ENCODE measurements around the gene VPS33A.

Gene VPS33A

DNA sequence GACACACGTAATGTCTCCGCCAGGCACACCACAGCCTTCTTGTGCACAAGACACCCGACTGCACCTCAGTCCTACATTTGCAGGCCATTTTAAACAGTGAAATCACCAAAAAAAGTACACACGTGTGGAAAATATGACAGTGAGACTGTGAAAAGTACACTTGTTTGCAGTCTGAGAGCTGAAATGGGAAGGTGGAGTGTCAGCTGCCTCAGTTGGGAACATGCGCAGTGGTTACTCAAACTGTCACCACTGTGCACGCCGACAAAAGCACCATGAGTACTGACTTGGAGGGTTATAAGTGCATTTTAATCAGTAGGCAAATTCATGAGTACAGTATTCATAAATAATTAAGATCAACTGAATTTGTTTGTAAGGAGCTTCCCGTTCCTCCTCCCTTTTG, 15.8 kb downstream of the VPS33A start:
- DNase-seq (ENCODE audit: low read depth) = no peak

DNA sequence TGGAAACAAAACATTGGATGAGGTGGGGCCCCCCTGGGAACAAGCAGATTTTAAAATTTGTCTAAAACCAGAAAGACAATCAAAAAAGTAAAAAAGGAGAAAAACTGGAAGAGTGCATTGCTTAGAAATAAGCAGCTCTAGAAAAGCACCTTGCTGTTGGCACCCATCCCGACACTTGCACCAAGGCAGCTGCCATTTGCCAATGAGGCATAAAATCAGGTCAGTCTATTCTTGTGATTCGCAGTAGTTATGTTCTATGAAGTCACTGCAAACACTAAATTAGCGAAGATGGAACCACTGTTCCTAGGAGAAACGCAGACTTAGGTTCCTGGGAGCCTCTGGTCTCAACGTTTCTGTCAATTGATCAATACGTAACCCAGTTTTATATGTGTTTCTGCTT, 16.2 kb downstream of the VPS33A start:
- DNase-seq (ENCODE audit: low read depth) = no peak

DNA sequence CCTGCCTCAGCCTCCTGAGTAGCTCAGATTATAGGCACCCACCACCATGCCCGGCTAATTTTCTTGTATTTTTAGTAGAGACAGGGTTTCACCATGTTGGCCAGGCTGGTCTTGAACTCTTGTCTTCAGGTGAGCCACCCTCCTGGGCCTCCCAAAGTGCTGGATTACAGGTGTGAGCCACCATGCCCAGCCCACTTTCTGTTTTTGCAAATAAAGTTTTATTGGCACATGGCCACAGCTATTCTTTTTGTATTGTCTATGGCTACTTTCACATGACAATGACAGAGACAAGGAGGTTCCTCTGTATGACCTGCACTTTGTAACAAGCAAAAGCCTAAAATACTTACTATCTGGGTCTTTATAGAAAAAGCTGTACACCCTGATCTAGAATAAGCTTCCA, 20.7 kb downstream of the VPS33A start:
- DNase-seq (ENCODE audit: low read depth) = no peak

DNA sequence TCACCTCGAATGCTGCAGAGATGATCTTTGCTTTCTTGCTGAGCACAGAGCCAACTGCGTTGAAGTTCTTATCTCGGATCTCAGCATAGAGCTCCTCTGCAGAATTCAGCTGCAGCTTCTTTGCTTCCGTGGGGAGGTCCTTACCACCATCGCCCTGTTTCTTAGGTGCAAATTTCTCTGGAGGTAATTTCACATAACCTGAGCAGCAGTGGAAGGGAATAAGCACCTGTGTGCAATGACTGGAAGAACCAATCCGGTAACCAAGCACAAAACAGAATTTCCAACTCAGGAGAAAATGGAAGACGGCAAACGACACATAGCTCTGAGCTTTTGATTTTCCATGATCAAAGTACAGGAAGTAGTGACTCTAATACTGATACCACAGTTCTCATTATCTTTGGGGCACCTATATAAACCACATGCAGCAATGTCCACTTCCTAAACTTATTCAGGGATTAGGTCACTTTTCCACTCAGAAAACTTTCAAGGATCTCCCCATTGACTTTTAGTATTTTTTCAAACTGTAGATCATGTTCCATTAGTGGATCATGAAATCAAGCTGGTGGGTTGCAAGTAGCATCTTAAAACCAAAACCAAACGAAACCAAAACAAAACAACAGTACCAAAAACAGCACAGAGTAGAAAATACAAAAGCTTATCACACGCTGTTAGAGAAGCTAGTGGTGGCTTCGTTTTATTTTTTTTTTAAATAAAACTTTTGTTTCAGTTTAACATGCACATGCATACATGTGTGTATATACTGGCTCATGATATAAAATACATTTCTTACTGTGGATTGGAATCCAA, 21.5 kb downstream of the VPS33A start:
- DNase-seq (ENCODE audit: low read depth) = no peak

DNA sequence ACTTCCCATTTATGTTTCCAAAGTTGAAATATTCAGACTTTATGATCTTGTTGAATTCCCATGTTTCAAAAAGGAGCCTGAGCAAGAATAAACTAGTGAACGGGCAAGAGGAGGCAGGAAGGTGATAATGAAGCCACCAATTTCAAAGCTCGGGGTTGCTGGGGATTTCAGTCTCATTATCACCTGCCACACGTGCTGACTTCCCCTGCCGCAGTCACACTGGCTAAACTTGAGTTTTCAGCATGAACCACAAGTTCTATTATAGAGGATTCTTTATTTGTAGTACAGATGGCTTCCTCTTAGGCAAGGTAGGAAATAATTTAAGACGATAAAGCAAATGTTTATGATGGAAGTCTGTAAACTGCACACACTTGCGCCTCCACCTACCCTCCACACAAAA, 22.3 kb downstream of the VPS33A start:
- DNase-seq (ENCODE audit: low read depth) = no peak

DNA sequence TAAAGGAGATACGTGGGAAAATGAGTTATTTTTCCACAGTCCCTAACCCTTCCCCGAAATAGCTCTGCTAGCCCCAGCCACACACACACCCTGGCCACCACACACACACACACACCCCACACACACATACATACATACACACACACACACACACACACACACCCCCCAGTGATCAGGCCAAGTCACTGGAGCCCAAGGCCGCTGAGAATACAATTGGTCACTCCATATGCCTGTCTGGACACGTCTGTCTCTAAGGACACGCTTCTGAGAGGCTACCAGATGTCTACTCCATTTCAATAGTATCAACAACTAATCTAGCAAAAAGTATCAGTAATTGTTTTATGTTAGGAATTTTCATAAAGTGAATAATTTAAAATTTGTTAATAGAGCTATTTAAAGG, 27.4 kb downstream of the VPS33A start:
- no peak for DNase-seq (ENCODE audit: low read depth)

DNA sequence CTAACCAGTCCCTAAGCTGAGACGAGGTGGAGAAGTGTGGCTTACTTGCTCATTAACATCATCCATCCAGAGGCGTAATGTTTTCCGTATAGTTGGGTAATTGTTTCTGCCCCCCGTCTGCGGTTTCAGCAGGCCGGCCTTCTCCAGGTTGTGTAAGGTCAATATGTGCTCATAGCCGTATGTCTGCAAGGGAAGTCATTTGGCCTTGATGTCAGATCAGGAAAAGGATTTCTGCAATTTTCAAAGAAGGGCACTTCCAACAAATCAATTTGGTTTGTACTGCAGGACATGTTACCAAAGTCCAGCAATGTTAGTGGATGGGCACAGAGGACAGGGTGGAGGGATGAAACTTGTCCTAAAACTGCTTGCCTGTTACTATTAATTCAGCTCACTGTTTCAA, 30.6 kb downstream of the VPS33A start:
- no peak for DNase-seq (ENCODE audit: low read depth)

DNA sequence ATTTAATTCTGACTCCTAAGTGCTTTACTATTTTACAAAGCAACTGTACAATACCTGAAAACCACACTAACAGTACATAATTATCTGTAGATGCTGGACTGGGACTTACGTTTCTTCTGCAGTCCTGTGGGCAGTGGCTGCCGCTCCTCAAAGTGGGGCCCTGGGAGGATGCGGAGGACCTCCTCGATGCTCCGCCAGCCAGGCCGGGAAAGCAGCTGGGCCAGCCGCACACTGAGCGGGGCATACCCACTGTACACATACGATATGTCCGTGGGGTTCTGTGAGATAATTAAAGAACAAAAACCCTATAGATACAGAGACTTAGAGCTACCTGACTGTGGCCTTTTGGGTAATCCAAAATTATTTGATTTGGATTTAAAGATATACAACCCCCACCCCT, 33.6 kb downstream of the VPS33A start:
- no peak for DNase-seq (ENCODE audit: low read depth)

DNA sequence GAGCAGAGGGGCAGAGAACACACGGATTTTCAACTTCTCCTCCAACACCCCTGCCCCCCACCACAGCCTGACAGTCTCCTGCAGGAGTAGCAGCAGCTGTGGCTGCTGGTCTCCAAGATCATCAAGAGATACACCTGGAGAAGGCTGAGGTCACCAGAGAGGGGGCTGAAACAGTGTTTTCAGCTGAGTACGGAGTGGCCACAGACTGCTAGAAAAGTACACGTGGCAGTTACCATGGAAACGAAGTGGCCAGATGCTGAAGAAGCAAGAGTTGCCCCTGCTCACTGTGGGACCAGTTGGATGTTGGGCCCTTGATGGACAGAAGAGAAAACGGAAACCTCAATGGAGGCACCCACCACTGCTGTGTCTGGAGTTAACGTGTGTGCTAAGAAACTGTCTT, 35.5 kb downstream of the VPS33A start:
- no peak for DNase-seq (ENCODE audit: low read depth)

DNA sequence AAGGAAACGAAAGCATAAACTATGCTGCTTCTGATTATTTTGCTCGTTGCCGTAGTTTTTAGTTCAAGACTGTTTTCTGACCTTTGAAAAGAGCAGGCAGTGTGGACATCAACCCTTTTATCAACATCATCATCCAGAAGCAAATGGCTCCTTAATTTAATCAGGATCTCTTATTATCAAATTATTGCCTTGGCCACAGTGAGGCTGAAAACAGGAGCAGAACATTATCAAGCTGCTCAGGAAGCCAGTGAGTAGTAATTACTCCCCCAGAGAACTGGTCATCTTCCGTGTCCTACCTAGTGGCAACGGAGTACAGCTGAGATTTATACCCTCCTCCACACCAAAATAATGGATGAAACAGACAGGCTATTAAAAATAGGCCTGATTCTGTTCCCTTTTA, 38.2 kb downstream of the VPS33A start:
- DNase-seq (ENCODE audit: low read depth) = no peak

DNA sequence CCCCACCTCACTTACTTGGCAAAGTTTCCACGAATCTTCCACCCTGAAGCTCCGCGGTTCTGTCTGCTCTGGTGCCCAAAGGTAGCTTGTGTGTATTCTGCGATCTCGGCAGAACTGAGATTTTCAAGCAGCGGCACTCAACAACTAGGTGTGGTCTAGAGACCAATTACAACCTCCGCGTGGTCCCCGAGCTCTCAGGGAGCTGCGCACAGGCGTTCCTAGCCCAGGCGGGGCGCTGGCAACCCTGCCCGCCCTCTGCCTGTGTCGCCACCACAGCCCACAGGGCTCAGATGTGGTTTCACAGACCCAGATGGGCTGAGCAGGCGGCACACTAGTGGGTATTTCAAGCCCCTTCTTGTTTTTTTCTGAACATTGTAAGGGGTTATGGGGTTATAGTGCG, 39.0 kb downstream of the VPS33A start:
- no peak for DNase-seq (ENCODE audit: low read depth)

DNA sequence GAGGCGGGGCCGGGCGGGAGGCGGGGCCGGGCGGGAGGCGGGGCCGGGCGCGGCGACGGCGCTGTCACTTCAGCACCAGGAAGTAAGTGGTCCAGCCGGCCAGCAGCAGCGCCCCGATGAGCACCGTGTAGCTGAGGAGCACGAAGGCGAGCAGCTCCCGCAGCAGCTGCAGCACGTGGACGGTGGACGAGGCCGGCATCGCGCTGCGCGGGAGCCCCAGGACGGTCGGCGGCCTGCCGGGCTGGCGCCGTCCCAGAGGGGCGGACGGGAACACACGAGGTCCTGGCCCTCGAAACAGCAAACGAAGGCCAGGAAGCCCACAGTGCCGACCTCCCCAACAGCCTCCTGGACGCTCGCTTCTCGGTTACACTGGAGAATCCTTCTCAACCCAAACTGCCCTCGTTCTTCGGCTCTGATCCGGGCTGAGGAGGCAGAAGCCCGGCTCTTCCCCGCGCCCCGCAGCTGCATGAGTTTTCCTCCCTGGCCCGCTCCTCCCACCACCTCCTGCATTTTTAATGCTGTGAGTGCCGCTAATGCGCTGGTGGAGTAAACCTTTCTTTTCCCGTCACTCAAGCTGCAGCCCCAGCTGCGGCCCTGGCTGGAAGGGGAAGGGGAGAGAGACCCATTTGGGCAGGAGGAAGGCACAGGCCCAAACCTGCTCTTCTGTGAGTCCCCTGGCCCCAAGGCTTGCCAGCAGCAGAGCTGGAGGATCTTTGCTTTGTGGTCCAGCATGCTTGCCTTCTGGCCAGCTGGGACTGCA, 39.7 kb downstream of the VPS33A start:
- no peak for DNase-seq (ENCODE audit: low read depth)

DNA sequence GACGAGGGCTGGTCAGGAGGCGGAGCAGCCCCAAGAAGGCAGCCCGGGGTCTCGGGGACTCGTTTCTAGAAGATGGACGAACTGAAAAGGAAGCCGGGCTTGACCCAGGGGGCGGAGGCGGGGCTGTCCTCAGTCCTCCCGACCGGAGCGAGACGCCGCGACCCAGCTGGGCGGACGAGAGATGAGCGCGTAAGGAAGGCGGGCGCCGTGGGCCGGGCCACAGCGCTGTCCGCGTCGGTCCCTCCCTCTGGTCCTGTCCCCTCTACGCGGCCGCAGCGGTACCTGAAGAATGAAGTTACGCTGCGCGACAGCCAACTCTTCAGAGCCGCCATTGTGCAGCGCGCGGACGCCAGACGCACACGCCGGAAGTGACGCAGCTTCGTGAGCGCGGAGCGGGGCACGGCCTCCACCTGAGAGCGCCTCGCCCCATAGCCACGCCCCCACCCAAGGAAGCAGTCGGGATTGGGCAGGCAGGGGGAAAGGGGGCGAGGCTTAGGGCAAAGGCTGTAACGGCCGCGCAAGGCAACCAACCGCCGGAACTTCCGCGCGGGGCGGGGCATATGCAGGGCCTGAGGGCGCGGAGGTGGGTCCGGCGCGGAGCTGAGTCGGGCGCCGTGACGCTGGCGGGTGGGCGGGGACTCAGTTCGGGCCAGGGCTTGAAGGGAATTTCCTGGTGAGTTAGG, 40.5 kb downstream of the VPS33A start, which contains the start of gene DIABLO:
Gene DIABLO, minus strand, starts transcription at position 370 of the 683 bp plus-strand sequence. Its CDS starts 38 bp downstream, at position 332.
- DNase-seq (ENCODE audit: low read depth) = peak; percentile 100

DNA sequence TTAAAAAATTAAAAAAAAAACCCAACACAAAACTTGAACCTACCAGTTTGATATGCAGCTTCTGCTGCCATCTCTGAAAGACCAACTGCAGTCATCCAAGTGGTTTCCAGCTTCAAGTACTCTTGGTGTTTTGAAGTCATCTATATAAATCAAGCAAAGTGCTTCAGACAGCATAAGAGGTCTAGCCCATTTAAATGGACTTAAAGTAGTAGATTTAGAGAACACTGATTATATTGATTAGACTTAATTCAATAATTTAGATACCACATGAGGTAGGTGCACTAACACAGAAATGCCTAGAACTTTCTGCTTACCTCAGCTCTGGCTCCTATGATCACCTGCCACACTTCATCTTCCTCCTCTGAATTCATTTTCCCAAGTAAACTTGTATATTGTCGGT, 49.8 kb downstream of the VPS33A start:
- no peak for DNase-seq (ENCODE audit: low read depth)

DNA sequence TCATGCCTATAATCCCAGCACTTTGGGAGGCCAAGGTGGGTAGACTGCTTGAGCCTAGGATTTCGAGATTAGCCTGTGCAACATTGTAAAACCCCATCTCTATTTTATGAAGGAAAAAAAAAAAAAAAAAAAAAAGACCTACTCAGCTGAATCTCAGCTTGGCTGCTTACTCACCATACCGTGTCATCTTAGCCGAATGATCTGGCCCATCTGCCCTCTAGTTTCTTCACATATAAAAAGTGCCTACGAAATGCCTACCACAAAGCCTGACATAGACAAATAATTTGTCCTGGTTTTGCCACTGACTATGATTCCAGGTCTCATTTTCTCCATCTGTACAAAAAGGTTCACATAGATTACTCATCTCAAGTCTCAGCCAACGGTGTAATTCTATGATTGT, 50.5 kb downstream of the VPS33A start:
- no peak for DNase-seq (ENCODE audit: low read depth)

DNA sequence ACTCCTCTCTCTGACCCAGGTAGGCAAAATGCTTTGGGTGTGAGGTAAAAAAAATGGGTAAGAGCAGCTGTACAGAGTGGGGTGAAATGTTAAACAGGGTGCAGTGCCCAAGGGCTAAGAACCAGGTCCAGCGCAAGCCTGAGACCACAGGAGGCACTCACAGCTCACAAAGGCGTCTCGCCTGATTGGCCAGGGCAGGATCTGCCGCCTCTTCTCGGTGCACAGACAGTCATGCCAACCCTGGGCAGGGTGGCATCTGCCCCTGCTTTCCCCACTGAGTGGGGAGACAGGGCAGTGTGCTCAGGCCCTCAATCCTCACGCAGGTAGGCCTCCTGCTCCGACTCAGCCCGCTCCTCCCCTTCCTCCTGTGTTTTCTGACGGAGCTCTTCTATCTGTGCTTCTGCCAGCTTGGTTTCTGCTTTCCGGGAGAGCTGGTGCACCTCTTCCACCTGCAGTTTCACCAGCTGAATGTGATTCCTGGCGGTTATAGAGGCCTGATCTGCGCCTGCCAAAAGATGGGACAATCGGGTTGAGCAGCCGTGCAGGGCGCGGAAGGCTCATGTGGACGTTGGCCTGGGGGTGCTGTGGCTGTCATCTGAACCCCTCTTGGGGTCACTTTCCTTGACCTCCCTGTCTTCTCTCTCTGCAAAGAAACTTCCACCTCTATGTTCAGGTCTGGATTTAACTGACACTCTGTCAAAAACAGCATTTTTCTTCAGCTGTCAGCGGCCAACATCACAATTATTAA, 58.0 kb downstream of the VPS33A start:
- DNase-seq (ENCODE audit: low read depth) = no peak

DNA sequence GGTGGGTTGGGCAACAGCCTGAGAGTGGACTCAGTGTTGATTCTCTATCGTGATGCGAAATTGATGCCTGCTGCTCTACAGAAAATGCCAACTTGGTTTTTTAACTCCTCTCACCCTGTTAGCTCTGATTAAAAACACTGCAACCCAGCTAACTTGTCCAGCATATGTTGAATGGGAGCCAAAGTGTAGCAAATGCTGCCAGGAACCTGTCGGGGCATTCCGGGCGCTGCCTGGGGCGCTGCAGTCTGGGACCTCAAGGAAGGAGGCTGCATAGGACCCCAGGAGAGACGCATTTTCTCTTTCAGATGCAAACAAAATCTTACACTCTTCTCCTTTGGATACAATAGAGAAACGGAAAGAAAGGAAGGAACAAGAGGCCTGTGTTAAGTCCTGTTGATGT, 58.9 kb downstream of the VPS33A start:
- DNase-seq (ENCODE audit: low read depth) = no peak

DNA sequence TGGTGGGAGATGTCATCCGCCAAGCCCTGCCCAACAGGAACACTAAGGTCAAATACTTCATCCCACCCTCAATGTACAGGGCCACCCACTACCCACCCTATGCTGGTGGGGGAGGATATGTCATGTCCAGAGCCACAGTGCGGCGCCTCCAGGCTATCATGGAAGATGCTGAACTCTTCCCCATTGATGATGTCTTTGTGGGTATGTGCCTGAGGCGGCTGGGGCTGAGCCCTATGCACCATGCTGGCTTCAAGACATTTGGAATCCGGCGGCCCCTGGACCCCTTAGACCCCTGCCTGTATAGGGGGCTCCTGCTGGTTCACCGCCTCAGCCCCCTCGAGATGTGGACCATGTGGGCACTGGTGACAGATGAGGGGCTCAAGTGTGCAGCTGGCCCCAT, 59.3 kb downstream of the VPS33A start:
- DNase-seq (ENCODE audit: low read depth) = no peak

DNA sequence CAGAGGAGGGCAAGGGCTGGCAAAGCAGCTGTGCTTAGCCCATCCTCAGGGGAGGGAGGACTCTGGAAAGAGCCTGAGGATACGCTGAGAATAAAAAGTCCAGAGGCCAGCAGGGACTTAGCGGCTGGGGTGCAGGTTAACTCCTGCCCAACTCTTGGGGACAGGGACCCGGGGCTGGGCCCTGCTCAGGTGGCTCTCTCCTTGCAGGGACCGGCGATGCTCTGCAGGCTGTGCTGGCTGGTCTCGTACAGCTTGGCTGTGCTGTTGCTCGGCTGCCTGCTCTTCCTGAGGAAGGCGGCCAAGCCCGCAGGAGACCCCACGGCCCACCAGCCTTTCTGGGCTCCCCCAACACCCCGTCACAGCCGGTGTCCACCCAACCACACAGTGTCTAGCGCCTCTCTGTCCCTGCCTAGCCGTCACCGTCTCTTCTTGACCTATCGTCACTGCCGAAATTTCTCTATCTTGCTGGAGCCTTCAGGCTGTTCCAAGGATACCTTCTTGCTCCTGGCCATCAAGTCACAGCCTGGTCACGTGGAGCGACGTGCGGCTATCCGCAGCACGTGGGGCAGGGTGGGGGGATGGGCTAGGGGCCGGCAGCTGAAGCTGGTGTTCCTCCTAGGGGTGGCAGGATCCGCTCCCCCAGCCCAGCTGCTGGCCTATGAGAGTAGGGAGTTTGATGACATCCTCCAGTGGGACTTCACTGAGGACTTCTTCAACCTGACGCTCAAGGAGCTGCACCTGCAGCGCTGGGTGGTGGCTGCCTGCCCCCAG, 60.0 kb downstream of the VPS33A start:
- no peak for DNase-seq (ENCODE audit: low read depth)

DNA sequence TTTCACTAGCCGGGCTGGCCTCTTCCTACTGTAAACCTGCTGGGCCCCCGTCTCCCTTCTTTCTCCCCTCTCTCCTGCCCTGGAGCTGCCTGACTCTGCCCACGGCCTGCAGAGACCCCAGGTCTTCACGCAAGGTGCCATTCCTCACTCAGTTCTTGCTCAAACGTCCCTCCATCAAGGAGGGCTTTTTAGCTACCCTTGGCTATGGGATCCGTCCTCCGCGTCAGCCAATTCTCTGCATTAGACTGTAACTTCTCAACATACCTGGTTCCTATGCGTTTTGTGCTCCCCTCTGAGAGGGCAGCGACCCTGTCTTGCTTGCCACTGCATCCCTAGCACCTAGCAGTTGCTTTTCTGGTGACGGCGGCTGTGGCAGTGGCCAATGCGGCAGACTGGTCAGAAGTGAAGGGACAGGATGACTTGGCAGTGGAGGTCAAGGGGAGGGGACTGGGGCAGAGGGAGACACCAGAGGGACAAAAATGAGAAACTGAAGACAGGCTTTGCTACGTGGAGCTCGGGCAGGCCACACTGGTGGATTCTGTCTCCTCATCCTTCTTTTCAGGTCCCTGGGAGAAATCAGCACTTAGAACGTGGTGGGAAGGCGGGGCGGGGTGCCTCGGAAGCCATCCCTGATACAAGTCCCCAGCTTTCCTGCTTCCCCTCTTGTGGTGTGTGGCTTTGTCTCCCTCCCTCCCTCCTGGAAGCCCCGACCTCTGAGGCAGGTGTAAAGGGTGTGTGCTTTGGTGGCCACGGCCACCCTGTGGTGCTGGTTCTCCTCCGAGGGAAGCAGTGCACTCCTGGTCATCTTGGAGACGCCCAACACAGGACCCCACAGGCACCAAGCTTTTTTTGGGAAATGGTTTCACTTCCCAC, 61.0 kb downstream of the VPS33A start:
- DNase-seq (ENCODE audit: low read depth) = no peak
